Measurements from ENCODE around the gene MCM8.

- TF ChIP-seq POLR2A (IDR thresholded peaks at IDR 0.05; ENCODE audit: low read length) (no peak), GATA1 (IDR thresholded peaks at IDR 0.05; ENCODE audit: low read depth, low read length) (no peak)
Measured at GRCh38 chr20:6044115-6044514, 93.7 kb downstream of the MCM8 start.

Data from erythroblast (primary cell).